GM21737 (cell line): ENCODE data around the gene MOB3A.
"Not testable (repeated sequence)": the region's sequence is repeated elsewhere in the genome, so short reads cannot be mapped to it uniquely, and the experiment has no call there.

Experiments used
- ATAC-seq: cut with Tn5 transposase; IDR thresholded peaks from one replicate; pipeline ENCODE4 v1.9.1; 2021; ENCODE audit warnings: mild to moderate bottlenecking, moderate library complexity; ENCODE audit not compliant: unreplicated experiment

MOB3A gene

GRCh38 chr19:2109046-2109864 lies 13.1 kb upstream of the MOB3A start:
- ATAC-seq = no peak

GRCh38 chr19:2108251-2109016 lies 12.3 kb upstream of the MOB3A start:
- ATAC-seq = no peak

- ATAC-seq = no peak
Observed at GRCh38 chr19:2103045-2103707, 7.0 kb upstream of the MOB3A start.

DNA sequence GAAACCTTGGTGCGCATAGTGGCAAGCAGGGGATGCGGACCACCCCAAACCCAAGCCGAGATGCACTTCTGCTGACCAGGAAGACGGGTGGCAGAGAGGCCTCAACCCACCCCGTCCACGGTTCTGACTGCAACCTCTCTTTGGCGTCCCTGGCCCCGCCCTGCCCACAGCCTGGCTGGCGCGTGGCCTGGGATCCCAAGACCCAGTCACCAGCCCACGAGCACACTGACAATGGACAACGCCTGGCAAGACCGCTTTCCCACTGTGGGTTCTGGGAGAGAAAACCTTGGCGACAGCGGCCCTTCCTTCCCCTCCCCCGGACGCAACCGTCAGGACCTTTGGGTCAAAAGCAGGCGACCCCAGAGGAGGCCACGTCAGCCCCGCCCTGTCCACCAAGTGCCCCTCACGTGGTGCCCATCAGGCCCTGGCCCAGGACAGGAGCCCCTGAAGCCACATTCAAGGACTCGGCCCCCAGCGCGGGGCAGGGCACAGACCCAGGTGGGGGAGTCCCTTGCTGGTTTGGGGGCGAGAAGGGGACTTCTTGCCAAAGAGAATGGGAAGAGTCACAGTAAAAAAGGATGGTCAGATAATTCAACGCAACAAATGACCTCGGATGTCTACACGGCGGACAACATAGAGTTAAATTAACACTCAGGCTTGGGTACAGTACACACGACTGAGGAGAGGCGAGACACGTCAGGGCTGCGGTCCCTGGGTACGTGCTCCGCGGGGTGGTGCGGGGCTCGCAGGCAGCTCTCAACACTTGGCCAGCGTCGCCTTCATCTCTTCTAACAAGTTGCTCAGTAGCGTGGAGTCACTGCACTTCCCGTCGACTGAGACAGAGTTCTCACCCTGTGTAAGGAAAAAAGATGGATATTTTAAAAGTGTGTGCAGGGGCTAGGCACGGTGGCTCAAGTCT lies 5.5 kb upstream of the MOB3A start:
- no peak for ATAC-seq

GRCh38 chr19:2100719-2101061 lies 4.6 kb upstream of the MOB3A start:
- no peak for ATAC-seq

GRCh38 chr19:2099937-2100718 lies 4.0 kb upstream of the MOB3A start:
- ATAC-seq = no peak

DNA sequence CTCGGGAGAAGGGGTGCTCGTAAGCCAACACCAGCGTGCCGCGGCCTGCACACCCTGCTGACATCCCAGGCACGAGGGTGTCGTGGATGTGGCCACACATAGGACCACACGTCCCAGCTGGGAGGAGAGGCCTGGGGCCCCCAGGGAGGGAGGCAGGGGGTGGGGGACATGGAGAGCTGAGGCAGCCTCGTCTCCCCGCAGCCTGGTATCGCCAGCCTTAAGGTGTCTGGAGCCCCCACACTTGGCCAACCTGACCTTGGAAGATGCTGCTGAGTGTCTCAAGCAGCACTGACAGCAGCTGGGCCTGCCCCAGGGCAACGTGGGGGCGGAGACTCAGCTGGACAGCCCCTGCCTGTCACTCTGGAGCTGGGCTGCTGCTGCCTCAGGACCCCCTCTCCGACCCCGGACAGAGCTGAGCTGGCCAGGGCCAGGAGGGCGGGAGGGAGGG lies 3.0 kb upstream of the MOB3A start:
- ATAC-seq = no peak

DNA sequence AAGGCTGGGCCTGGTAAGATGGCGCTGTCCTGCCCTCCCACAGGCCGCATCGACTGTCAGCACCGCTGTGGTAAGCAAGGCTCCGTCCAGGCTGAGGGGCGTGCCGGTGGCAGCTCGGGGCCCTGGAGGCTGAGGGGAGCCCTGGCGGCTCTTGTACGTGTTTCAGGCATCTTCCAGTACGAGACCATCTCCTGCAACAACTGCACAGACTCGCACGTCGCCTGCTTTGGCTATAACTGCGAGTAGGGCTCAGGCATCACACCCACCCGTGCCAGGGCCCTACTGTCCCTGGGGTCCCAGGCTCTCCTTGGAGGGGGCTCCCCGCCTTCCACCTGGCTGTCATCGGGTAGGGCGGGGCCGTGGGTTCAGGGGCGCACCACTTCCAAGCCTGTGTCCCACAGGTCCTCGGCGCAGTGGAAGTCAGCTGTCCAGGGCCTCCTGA lies 1.8 kb upstream of the MOB3A start:
- no peak for ATAC-seq

- peak; percentile 2 for ATAC-seq
Observed at GRCh38 chr19:2097203-2097885, 1.2 kb upstream of the MOB3A start.

DNA sequence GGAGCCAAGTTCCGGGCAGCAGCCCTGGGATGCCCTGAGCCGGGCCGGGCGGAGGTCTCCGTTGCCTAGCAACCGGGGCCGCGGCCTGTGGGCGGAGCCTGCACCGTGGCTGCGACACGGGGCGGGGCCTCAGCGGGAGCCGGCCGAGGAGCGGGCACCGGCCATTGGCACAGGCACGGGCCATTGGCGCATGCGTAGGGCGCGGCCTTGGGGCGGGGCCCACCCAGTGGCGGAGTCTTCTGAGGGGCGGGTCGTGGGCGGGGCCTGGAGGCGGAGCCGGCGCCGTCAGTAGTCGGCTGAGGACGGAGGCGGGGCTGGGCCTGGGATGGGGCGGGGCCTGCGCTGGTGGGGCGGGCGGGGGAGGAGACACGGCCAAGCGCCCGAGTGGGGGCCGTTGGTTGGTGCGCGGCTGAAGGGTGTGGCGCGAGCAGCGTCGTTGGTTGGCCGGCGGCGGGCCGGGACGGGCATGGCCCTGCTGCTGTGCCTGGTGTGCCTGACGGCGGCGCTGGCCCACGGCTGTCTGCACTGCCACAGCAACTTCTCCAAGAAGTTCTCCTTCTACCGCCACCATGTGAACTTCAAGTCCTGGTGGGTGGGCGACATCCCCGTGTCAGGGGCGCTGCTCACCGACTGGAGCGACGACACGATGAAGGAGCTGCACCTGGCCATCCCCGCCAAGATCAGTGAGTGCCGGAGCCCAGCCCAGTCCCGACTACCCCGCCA lies 515 bp upstream of the MOB3A start, which contains the start of gene IZUMO4:
Gene IZUMO4, plus strand, starts transcription at position 436 of the 723 bp plus-strand sequence. Its CDS starts 31 bp downstream, at position 467.
- peak; percentile 55 for ATAC-seq

DNA sequence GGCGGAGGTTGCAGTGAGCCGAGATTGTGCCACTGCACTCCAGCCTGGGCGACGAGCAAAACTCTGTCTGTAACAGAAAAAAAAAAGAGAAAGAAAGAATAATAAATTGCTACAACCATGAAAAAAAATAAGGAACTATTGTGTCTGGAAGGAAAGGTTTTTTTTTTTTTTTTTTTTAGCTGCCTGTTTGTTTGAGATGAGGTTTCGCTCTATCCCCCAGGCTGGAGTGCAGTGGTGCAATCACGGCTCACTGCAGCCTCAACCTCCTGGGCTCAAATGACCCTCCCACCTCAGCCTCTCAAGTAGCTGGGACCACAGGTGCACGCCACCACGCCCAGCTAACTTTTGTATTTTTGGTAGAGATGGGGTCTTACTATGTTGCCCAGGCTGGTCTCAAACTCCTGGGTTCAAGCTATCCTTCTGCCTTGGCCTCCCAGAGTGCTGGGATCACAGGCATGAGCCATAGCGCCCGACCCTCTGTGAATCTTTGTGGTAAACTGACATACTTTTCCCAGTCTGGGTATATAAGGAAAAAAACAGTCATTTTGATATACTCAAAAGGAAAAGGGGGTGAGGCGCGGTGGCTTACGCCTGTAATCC lies 4.1 kb downstream of the MOB3A start:
- ATAC-seq = not testable (repeated sequence)

DNA sequence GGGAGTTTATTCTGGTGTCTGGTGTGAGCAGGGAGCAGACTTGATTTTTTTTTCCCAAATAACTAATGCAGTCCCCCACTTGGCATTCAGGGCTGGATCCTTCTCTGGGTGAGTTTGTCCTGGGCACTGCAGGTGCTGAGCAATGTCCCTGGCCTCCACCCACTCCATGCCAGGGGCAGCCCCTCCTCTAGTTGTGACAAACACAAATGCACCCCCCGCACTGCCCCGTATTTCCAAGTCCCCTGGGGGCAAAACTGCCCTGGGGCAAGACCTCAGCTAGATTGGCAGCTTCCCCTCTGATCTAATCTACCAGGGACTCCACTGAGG lies 6.4 kb downstream of the MOB3A start:
- peak; percentile 1 for ATAC-seq

DNA sequence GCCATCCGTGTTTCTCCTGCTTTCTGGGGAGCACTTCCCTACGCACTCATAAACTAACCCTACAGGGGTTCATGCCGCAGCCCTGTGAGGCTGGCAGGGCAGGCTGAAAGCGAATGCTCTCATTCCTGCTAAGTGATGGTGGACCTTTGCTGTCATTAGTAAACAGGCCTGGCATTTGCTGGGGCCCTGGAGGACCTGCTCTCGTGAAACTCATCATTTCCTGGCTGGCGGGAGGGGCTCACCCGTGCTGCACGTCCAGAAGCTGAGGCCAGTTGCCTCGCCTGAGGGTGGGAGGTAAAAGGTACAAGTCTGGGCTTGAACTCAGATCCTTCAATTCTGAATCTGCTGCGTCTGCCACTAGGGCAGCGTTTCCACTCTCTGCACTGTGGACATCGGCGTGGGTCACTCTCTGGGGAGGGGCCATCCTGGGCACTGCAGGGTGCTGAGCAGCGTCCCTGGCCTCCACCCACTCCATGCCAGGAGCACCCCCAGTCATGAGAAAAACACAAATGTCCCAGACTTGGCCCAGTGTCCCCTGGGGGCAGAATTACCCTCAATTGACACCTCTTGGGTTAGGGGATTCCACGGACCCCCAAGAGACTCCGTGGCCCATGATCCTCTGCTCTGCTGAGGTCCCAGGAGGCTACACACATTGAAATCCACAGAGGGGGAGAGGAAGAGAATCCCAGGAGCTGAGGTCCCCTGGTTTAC lies 7.0 kb downstream of the MOB3A start:
- ATAC-seq = no peak

DNA sequence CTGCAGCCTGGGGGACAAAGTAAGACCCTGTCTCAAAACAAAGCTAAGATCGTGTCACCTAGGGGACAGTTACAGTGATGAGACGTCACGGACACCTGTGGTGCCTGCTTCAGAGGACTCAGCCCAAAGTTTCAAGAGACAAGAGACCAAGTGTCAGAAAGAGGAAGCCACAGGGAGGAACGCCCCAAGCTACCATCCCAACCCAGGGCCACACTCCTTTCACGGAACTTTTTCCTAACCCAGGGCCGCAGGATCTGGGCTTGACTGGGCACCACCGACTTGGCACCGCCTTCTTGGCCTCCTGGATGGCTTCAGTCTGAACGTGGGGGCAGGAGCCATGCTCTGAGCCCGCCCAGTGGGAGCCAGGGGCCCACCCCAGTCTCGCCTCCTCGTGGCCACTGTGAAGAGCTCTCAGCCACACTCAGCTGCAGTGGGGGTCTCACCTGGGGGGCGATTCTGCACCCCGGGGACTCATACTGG lies 8.5 kb downstream of the MOB3A start:
- no peak for ATAC-seq

GRCh38 chr19:2086695-2087620 lies 9.2 kb downstream of the MOB3A start:
- ATAC-seq = not testable (repeated sequence)

GRCh38 chr19:2084993-2085720 lies 11.0 kb downstream of the MOB3A start:
- ATAC-seq = no peak
